ENCODE results near the gene GLRX. TPM values are rescaled to one million over a fixed set of nuclear protein-coding genes. Genes with fewer than 3 reads are reported as not detected.

The GLRX gene
- total RNA-seq, 2 experiments from 2014 or later = 52.9 to 80.5 TPM

DNA sequence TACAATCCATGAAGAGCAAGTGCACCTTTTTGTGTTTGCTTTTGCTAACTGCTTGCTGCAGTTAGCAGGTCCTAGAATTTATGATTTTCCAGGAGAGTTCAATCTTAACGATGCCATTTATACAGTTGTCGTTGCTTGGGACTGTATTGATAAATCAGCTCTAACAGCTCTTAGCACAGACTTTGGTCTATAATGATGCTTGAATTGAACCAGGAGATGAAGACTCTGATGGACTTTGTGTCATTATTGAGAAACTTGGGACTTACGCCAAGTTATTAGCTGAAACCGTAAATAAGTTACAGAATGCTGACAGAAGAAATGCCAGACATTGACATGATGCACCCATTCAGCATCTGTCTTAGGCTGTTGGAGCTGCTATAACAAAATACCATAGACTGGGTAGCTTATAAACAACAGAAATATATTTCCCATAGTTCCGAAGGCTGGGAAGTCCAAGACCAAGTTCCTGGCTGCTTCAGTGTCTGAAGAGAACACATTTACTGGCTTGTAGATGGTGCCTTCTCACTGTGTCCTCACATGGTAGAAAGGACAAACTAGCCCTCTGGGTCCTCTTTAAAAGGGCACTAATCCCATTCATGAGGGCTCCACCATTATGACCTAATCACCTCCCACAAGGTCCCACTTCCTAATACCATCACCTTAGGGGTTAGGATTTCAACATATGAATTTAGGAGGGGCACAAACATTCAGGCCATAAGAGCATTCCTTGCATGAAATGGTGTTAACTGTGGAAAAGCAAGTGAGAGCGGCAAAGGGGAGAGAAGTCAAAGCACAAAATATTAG, 17.6 kb downstream of the GLRX start:
- TF ChIP-seq EZH2phosphoT487 (IDR thresholded peaks at IDR 0.05; ENCODE audit: borderline replicate concordance, low read depth, low read length) (no peak), CTCF (conservative IDR thresholded peaks at IDR 0.05; ENCODE audit: low read length) (no peak)
- H2AFZ ChIP-seq (ENCODE audit: low read length) = no peak overlapping the region
- no peaks in the 10 kb centered on the region for H3K9me3 ChIP-seq (ENCODE audit: low read length)
- H3K27ac ChIP-seq (ENCODE audit: low read depth, low read length, poor library complexity, severe bottlenecking) = no peak overlapping the region
- H3K4me3 ChIP-seq (ENCODE audit: low read depth, low read length, poor library complexity, severe bottlenecking) = no peak overlapping the region
- ChIA-PET CTCF (ENCODE audit: unreplicated experiment) (no interaction called here), POLR2A (interaction anchor here (0.6 to 1.9 kb wide), 6 partner anchors 14 to 45 kb away, joined by 3 to 8 read pairs (median 4); partner anchors contain the start of gene GLRX)
- no peak overlapping the region for H3K4me2 ChIP-seq (ENCODE audit: low read length)
- H3K9me2 ChIP-seq (ENCODE audit: insufficient read depth, low read length) = no peaks in the 10 kb centered on the region
- H3K4me1 ChIP-seq (ENCODE audit: insufficient read depth, low read length, poor library complexity, severe bottlenecking) = peaks cover 25% of the 10 kb centered on the region
- DNase-seq (ENCODE audit: low spot score) = no peak
- H3K36me3 ChIP-seq (ENCODE audit: insufficient read depth, low read length) = no peaks in the 10 kb centered on the region
- no TSS peak for BruUV-seq (replicated peaks)
- H3K79me2 ChIP-seq (ENCODE audit: insufficient read depth, low read depth, low read length) = no peaks in the 10 kb centered on the region; the same call in 1 of the 2 replicates
- intact Hi-C loops (cut with micrococcal nuclease; ENCODE audit: unreplicated experiment) = no loop called here
- H4K20me1 ChIP-seq (ENCODE audit: insufficient read depth, low read length) = no peaks in the 10 kb centered on the region

- TF ChIP-seq CTCF (conservative IDR thresholded peaks at IDR 0.05; ENCODE audit: low read length) = no peak
- no peak for TF ChIP-seq EZH2phosphoT487 (IDR thresholded peaks at IDR 0.05; ENCODE audit: borderline replicate concordance, low read depth, low read length)
- H3K27ac ChIP-seq (ENCODE audit: low read depth, low read length, poor library complexity, severe bottlenecking) = no peak overlapping the region
- POLR2A ChIA-PET = interaction anchor here (0.9 to 1.9 kb wide), 4 partner anchors 12 to 33 kb away, joined by 4 to 8 read pairs (median 4); no protein-coding TSS in a partner anchor
- no peak overlapping the region for H3K4me2 ChIP-seq (ENCODE audit: low read length)
- H3K79me2 ChIP-seq (ENCODE audit: insufficient read depth, low read depth, low read length) = no peaks in the 10 kb centered on the region
- intact Hi-C loops (cut with micrococcal nuclease; ENCODE audit: unreplicated experiment) = no loop called here
- no peak overlapping the region for H2AFZ ChIP-seq (ENCODE audit: low read length)
- H3K36me3 ChIP-seq (ENCODE audit: insufficient read depth, low read length) = no peaks in the 10 kb centered on the region
- H3K9me2 ChIP-seq (ENCODE audit: insufficient read depth, low read length) = no peaks in the 10 kb centered on the region
- no peak overlapping the region for H3K4me3 ChIP-seq (ENCODE audit: low read depth, low read length, poor library complexity, severe bottlenecking)
- no peaks in the 10 kb centered on the region for H4K20me1 ChIP-seq (ENCODE audit: insufficient read depth, low read length)
- BruUV-seq (replicated peaks) = no TSS peak
- DNase-seq (ENCODE audit: low spot score) = no peak
- H3K4me1 ChIP-seq (ENCODE audit: insufficient read depth, low read length, poor library complexity, severe bottlenecking) = peaks cover 12% of the 10 kb centered on the region
- H3K9me3 ChIP-seq (ENCODE audit: low read length) = no peaks in the 10 kb centered on the region
- CTCF ChIA-PET (ENCODE audit: unreplicated experiment) = interaction anchor here (0.9 kb wide), 1 partner anchor 40 kb away, joined by 3 read pairs; no protein-coding TSS in a partner anchor
Measured at GRCh38 chr5:95803271-95804148, 19.0 kb downstream of the GLRX start.
